ENCODE data around the gene SEPHS1.

DNA sequence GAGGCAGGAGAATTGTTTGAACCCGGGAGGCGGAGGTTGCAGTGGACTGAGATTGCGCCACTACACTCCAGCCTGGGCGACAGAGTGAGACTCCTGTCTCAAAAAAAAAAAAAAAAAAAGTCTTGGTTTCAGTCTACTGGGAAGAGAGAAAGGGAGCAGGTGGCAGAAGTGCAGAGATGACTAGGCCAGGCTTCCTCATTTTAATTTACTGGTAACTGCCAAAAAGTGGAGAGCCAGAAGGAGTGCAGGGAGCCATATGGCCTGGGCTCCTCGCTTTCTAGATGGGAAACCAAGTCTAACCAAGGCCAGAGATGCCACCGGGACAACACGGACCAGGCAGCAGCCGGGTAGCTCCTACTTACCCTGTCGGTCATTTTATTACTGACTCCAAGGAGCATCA, 12.2 kb downstream of the SEPHS1 start:
- no peak for TF ChIP-seq EZH2 (IDR thresholded peaks at IDR 0.05; ENCODE audit: borderline replicate concordance, insufficient read depth, low read depth, low read length, poor library complexity, severe bottlenecking)
- TF ChIP-seq, protein P1, sequence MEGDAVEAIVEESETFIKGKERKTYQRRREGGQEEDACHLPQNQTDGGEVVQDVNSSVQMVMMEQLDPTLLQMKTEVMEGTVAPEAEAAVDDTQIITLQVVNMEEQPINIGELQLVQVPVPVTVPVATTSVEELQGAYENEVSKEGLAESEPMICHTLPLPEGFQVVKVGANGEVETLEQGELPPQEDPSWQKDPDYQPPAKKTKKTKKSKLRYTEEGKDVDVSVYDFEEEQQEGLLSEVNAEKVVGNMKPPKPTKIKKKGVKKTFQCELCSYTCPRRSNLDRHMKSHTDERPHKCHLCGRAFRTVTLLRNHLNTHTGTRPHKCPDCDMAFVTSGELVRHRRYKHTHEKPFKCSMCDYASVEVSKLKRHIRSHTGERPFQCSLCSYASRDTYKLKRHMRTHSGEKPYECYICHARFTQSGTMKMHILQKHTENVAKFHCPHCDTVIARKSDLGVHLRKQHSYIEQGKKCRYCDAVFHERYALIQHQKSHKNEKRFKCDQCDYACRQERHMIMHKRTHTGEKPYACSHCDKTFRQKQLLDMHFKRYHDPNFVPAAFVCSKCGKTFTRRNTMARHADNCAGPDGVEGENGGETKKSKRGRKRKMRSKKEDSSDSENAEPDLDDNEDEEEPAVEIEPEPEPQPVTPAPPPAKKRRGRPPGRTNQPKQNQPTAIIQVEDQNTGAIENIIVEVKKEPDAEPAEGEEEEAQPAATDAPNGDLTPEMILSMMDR (IDR thresholded peaks at IDR 0.05) = no peak
